ENCODE results near the gene CPXM2.

GRCh38 chr10:123726836-123727235 lies 164.8 kb downstream of the CPXM2 start:
- no peak for TF ChIP-seq CTCF (IDR thresholded peaks at IDR 0.05)
- no peak for TF ChIP-seq POLR2A (IDR thresholded peaks at IDR 0.05)
- TF ChIP-seq POLR2AphosphoS5 (IDR thresholded peaks at IDR 0.05; ENCODE audit: insufficient read depth in 1 of 2, low read depth in 1 of 2) = no peak
